GM19328 (cell line): ENCODE measurements around the gene TLCD3B.

Experiments used
- ATAC-seq: cut with Tn5 transposase; IDR thresholded peaks from one replicate; pipeline ENCODE4 v1.9.1; 2021; ENCODE audit warnings: mild to moderate bottlenecking, moderate library complexity; ENCODE audit not compliant: unreplicated experiment

TLCD3B gene, protein sequence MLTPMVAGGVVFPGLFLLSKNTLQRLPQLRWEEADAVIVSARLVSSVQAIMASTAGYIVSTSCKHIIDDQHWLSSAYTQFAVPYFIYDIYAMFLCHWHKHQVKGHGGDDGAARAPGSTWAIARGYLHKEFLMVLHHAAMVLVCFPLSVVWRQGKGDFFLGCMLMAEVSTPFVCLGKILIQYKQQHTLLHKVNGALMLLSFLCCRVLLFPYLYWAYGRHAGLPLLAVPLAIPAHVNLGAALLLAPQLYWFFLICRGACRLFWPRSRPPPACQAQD

DNA sequence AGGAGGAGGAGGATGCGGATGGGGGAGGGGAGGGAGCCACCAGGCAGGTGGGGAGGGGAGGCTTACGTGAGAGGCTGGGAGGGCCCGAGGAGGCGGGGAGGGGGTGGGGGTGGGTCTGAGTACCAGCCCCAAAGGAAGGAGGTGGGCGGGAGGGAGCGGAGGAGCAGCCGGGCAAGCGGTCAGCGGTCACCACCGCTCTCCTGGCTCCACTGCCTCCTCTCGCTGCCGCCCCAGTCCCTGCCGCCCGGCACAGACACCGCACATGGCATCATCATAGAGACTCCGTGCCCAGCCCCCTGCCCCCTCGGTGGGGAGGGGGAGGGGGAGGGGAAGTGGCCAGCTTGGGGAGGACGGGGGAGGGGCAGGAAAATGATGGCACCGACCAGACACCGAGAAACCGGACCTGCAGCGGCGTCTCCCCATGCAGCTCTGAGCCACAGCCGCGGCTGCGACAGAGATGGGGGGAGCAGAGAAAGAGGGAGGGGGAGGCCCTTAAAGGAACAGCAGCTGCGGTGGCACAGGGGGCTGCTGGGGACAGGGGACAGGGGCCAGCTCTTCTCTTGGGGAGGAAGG, at the start of gene TLCD3B:
TLCD3B (minus strand) TSS at position 431 of the 573 bp plus-strand sequence. CDS start 744 bp downstream, outside the sequence.
- ATAC-seq = no peak

DNA sequence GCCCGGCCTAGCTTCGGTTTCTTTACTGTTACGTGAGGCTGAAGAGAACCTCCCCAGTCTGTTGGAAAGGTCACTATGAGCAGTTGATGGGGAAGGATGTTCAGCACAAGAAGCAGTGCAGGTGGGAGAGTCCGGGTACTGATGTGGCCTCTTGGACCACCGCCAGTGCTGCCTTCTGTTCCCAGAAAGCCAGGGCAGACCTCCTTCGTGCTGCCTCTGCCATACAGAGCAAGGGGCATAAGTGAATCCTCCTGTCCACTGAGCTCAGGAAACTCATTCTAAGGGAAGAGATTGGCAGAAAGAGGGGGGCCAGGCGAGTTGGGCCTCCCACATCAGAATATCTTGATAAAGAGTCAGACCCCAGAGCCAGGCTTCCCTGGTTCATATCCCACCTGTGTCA, 48.4 kb upstream of the TLCD3B start:
- no peak for ATAC-seq

DNA sequence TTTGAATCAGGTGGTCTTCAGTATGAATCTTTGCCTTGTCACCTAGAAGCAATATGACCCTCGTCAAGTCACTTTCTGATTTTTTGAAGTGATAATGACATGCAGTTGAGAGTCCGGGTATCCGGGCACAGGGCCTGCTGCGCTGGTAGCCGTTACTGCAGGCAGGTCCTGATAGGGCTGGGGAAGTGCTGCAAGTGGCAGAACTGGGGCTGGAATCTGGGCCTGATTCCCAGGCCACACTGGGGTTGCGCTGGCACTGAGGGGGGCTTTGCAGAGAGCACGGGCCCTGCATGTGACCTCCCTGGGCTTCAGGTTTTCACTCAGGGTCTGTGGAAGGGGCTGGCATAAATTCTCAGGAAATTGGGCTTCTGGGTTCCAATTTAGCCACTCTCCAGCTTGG, 47.7 kb upstream of the TLCD3B start:
- no peak for ATAC-seq

GRCh38 chr16:30077656-30078055, 46.6 kb upstream of the TLCD3B start:
- ATAC-seq = no peak

DNA sequence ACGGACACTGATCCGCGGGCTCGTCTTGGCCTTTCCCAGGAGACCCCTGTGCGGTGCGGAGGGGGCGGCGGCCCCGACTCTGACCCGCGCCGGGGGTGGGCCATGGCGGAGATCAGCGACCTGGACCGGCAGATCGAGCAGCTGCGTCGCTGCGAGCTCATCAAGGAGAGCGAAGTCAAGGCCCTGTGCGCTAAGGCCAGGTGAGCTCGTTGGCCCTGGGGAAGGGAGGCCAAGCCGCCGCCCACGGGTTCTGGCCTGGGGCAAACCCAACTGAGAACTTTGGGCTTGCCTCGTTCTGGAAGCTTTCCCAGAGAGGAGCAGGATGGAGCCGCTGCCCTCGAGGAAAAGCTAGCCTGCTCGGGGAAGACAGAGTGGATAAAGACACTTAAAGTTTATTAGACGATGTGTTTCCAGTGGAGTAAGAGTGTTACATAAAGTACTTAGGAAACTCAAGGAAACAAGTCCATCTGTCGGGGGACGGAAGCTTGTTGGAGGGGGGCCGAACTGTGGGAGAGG, 45.3 kb upstream of the TLCD3B start:
- no peak for ATAC-seq

- no peak for ATAC-seq
Measured at GRCh38 chr16:30075503-30076275, 44.6 kb upstream of the TLCD3B start, which contains the start of gene PPP4C. PPP4C (plus strand) TSS chr16:30075994; CDS start chr16:30076378, 384 bp downstream.

DNA sequence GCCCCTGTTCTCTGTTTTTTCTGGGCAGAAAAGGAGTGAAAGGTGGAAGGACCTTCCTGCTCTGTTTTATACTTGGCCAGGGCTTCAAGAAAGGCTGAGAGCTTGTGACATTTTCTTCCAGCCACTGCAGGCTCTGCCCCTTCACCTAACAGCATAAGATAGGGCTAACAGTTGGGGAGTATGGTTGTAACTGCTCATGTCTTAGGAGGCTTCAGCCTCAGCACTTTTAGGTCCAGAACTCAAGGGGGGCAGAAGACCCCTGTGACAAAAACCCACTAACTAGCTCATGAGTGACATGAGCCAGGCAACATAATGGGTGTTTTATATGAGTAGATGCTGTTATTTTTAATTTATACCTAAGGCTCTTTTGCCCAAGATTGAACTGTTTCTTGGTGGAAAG, 39.4 kb upstream of the TLCD3B start:
- ATAC-seq = no peak

- no peak for ATAC-seq
Measured at GRCh38 chr16:30069611-30070462, 38.8 kb upstream of the TLCD3B start.

DNA sequence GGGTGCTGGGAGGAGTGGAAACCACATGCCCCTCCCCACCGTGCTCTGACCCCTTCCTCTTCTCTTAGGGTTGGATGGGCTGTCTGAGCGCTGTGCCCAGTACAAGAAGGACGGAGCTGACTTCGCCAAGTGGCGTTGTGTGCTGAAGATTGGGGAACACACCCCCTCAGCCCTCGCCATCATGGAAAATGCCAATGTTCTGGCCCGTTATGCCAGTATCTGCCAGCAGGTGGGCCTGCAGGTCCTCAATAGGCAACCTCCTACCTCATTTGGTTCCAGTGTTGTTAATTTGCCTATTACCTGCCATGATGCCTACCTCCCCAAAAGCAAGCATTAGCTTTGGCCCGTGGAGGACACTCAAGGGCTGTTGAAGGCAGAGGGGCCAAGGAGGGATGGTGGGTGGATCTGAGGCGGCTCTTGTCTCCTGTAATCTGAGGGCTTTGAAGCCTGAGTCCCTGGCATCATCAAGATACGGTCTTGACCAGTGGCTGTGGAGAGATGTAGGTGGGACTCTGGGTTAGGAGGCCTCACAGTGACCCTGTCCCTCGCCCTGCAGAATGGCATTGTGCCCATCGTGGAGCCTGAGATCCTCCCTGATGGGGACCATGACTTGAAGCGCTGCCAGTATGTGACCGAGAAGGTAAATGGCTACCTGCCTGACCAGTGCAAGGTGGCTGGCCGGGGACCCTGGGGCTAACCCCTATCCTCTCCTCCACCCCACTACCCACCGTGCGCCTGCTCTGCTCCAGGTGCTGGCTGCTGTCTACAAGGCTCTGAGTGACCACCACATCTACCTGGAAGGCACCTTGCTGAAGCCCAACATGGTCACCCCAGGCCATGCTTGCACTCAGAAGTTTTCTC, 37.9 kb upstream of the TLCD3B start:
- no peak for ATAC-seq

DNA sequence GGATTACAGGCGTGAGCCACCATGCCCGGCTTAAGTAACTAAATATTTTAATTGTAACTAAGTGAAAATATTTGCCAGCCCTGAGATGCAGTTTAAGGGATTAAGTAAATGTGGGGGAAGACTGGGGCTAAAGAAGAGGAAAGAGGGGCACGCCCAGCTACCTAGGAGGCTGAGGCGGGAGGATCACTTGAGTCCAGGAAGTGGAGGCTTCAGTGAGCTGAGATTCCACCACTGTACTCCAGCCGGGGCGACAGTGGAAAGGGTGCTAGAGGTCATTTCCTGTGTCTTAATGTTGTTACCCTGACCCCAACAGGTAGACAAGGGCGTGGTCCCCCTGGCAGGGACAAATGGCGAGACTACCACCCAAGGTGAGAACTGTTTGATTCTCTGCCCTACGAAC, 37.3 kb upstream of the TLCD3B start:
- no peak for ATAC-seq

DNA sequence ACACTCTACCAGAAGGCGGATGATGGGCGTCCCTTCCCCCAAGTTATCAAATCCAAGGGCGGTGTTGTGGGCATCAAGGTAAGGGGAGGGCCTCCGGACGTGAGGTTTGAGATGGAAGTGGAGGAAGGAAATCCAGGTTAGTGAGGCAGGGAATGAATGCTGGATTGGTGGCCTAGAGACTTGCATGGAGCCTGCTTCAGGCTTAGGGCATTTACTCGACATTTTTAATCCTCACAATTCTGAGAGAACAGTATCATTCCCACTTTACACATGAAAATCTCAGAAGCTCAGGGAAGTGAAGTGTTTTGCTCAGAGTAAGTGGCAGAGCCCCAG, 36.5 kb upstream of the TLCD3B start:
- ATAC-seq = no peak

- no peak for ATAC-seq
Measured at GRCh38 chr16:30066761-30067583, 35.9 kb upstream of the TLCD3B start.

- ATAC-seq = no peak
Measured at GRCh38 chr16:30065943-30066760, 35.1 kb upstream of the TLCD3B start.

- peak; percentile 80 for ATAC-seq
Measured at GRCh38 chr16:30065102-30065942, 34.3 kb upstream of the TLCD3B start, which contains the start of gene ALDOA. ALDOA (plus strand) TSS chr16:30065760; CDS start chr16:30066898, 1,138 bp downstream.

DNA sequence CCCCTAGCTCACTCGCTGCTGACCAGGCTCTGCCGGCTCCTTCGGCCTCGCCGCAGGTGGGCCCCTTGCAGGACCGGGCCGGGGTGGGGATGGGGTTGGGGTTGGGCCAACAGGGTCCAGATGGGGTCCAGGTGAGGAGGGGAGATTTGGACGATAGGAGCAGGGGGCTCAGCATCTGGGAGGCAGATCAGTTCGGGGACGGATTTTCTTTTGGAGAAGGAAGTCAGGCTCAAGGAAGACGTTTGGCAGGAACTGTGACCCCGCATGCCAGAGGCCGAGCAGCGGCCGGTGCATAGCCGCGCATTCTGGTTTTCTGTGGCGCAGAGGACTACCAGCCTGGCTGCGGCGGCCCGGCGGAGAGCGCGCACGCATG, 33.6 kb upstream of the TLCD3B start:
- ATAC-seq = no peak

DNA sequence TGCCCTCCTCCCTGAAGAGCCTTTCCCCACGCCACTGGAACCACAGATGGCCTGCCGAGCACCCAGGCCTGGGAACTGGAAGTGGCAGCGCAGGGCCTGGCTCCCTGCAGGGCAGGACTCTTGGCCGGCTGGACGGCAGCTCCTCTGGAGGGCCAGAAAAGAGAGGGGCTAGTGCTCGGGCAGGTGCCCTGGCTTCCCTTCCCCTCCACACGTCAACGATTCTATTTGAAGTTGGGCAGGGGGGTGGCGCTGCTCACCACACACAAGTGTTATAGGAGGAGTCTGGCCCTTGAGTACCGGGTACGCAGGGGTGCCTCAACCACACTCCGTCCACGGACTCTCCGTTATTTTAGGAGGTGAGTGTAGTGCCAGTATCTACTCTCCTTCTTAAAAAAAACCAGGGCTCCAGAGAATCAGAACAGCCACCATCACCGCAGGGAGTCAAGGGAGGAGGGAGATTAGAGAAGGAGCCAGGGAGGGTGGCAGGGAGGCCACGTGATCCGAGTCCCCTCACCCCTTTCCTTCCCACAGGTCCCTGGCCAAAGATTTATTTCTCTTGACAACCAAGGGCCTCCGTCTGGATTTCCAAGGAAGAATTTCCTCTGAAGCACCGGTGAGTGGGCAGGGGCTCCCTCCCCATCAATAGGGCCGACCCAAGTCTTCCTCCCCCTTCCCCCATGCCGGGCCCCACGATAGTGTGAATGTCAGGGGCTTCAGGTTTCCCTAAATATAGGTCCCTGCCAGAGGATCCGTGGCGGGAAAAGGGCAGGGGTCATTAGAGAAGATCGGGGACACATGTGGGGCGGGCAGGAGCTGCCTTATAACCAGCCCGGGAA, 33.0 kb upstream of the TLCD3B start:
- no peak for ATAC-seq
